ENCODE data around the gene DLGAP1. TPM values are rescaled to one million over a fixed set of nuclear protein-coding genes. Genes with fewer than 3 reads are reported as not detected.
"Not testable (repeated sequence)": the region's sequence is repeated elsewhere in the genome, so short reads cannot be mapped to it uniquely, and the experiment has no call there.

Gene DLGAP1
- total RNA-seq, 1 donor from 2014 or later: 18.5 TPM

DNA sequence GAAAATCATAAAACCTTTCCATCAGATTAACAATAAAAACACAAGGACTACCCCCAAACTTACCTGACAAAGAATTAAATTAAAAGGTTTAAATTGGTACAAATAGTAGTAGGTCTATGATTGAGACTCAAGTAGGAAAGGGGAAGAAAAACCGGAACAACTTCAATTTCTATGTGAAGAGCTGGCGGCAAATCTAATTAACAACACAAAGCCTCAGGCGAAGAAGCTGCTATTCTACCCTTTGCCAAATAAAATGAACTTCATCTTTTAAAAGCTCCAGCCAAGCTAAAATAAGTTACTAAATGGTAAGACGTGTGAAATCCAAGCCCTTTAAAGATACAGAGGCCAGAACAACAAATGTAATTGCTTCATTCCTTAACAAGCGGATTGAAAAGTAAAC, 146.5 kb downstream of the DLGAP1 start:
- H3K4me3 ChIP-seq: no peak overlapping the region
- no peaks in the 10 kb centered on the region for H3K27me3 Mint-ChIP-seq (ENCODE audit: insufficient read depth, low read depth)
- peaks cover 14% of the 10 kb centered on the region for H3K79me2 ChIP-seq (ENCODE audit: low read depth)
- no peak overlapping the region for H3K4me2 ChIP-seq
- DNase-seq (ENCODE audit: low spot score): no peak
- no peak overlapping the region for H3K9ac ChIP-seq
- TF ChIP-seq, protein P1, sequence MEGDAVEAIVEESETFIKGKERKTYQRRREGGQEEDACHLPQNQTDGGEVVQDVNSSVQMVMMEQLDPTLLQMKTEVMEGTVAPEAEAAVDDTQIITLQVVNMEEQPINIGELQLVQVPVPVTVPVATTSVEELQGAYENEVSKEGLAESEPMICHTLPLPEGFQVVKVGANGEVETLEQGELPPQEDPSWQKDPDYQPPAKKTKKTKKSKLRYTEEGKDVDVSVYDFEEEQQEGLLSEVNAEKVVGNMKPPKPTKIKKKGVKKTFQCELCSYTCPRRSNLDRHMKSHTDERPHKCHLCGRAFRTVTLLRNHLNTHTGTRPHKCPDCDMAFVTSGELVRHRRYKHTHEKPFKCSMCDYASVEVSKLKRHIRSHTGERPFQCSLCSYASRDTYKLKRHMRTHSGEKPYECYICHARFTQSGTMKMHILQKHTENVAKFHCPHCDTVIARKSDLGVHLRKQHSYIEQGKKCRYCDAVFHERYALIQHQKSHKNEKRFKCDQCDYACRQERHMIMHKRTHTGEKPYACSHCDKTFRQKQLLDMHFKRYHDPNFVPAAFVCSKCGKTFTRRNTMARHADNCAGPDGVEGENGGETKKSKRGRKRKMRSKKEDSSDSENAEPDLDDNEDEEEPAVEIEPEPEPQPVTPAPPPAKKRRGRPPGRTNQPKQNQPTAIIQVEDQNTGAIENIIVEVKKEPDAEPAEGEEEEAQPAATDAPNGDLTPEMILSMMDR (IDR thresholded peaks at IDR 0.05): no peak
- TF ChIP-seq EZH2 (IDR thresholded peaks at IDR 0.05) (no peak), EZH2phosphoT487 (IDR thresholded peaks at IDR 0.05) (no peak)
- no peaks in the 10 kb centered on the region for H3K36me3 ChIP-seq
- no peaks in the 10 kb centered on the region for H3K9me3 ChIP-seq (ENCODE audit: low read depth)
- no peaks in the 10 kb centered on the region for H3K27me3 ChIP-seq
- H3K4me1 ChIP-seq: peaks cover 16% of the 10 kb centered on the region
- no peak overlapping the region for H3K27ac Mint-ChIP-seq
- H4K20me1 ChIP-seq (ENCODE audit: low read depth): no peaks in the 10 kb centered on the region
- H3K4me3 Mint-ChIP-seq: no peak overlapping the region
- no peak overlapping the region for H3K27ac ChIP-seq
- H3K9me3 Mint-ChIP-seq: peaks cover 3% of the 10 kb centered on the region
- H2AFZ ChIP-seq (replicated peaks): no peak overlapping the region
- no peaks in the 10 kb centered on the region for H3K36me3 Mint-ChIP-seq
- peaks cover 19% of the 10 kb centered on the region for H3K4me1 Mint-ChIP-seq
- peaks cover 11% of the 10 kb centered on the region for H3F3A ChIP-seq (ENCODE audit: low read depth)

DNA sequence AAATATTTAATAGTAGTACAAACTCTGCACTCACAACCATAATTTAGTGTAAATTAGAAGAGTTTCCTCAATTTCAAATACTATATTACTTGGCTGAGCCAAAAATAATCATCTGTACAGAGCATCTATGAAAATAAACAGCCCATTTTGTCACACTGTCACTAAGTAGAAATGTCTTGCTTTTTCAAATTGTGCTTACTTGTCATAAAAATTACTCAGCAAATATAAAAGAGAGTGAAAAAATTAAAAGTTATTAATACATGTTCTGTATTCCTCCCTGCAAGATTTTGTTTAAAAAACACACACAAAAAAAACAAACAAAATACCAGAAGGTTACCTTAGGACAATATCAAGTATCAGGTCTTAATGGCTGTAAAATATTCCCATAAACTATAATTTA, 155.7 kb downstream of the DLGAP1 start:
- no peak overlapping the region for H3K27ac ChIP-seq

DNA sequence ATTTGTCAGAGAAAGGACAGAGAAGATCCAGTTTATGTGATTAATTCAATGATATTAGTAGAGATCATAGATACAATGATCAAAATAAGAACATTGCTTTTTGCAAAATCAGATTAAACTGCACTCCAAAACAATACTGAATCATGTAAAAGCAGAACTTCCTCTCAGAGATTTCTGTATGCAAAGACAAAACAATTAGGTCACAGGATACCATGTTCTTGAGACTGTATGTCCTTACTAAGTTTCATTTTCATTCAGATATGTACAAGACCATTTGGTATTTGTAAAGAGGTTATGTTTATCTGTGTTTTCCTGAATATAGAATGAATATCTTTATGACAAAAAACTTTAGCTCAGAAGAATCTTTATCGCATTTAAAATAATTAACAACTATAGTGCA, 161.8 kb downstream of the DLGAP1 start:
- Histone ChIP-seq H3K4me1 (no peaks in the 10 kb centered on the region), H3K9ac (no peak overlapping the region), H3K36me3 (no peaks in the 10 kb centered on the region), H3F3A (ENCODE audit: low read depth) (no peaks in the 10 kb centered on the region), H3K4me3 (no peak overlapping the region), H3K9me3 (ENCODE audit: low read depth) (no peaks in the 10 kb centered on the region), H3K4me2 (no peak overlapping the region), H3K27me3 (no peaks in the 10 kb centered on the region), H4K20me1 (ENCODE audit: low read depth) (no peaks in the 10 kb centered on the region), H3K79me2 (ENCODE audit: low read depth) (peaks cover 12% of the 10 kb centered on the region), H3K27ac (no peak overlapping the region), H2AFZ (replicated peaks) (no peak overlapping the region)
- Mint-ChIP-seq H3K27ac (no peak overlapping the region), H3K36me3 (peaks cover 3% of the 10 kb centered on the region), H3K4me1 (no peaks in the 10 kb centered on the region), H3K4me3 (no peak overlapping the region), H3K9me3 (no peaks in the 10 kb centered on the region), H3K27me3 (ENCODE audit: insufficient read depth, low read depth) (no peaks in the 10 kb centered on the region)
- no peak for DNase-seq (ENCODE audit: low spot score)
- no peak for TF ChIP-seq EZH2phosphoT487 (IDR thresholded peaks at IDR 0.05)
- no peak for TF ChIP-seq EZH2 (IDR thresholded peaks at IDR 0.05)

More for the DNA sequence above, 155.7 kb downstream of the DLGAP1 start:
- no peaks in the 10 kb centered on the region for H3K27me3 Mint-ChIP-seq (ENCODE audit: insufficient read depth, low read depth)
- Histone ChIP-seq H4K20me1 (ENCODE audit: low read depth) (no peaks in the 10 kb centered on the region), H3K4me3 (no peak overlapping the region), H3K4me2 (no peak overlapping the region), H3K9ac (no peak overlapping the region), H3K4me1 (no peaks in the 10 kb centered on the region), H3K79me2 (ENCODE audit: low read depth) (peaks cover 12% of the 10 kb centered on the region), H3K36me3 (no peaks in the 10 kb centered on the region), H3F3A (ENCODE audit: low read depth) (no peaks in the 10 kb centered on the region), H2AFZ (replicated peaks) (no peak overlapping the region), H3K27me3 (no peaks in the 10 kb centered on the region), H3K9me3 (ENCODE audit: low read depth) (no peaks in the 10 kb centered on the region)
- TF ChIP-seq, protein P1 (IDR thresholded peaks at IDR 0.05): no peak
- TF ChIP-seq EZH2phosphoT487 (IDR thresholded peaks at IDR 0.05): no peak
- TF ChIP-seq EZH2 (IDR thresholded peaks at IDR 0.05): no peak
- H3K4me3 Mint-ChIP-seq: no peak overlapping the region
- H3K27ac Mint-ChIP-seq: no peak overlapping the region
- no peaks in the 10 kb centered on the region for H3K9me3 Mint-ChIP-seq
- no peaks in the 10 kb centered on the region for H3K36me3 Mint-ChIP-seq
- no peak for DNase-seq (ENCODE audit: low spot score)
- no peaks in the 10 kb centered on the region for H3K4me1 Mint-ChIP-seq

DNA sequence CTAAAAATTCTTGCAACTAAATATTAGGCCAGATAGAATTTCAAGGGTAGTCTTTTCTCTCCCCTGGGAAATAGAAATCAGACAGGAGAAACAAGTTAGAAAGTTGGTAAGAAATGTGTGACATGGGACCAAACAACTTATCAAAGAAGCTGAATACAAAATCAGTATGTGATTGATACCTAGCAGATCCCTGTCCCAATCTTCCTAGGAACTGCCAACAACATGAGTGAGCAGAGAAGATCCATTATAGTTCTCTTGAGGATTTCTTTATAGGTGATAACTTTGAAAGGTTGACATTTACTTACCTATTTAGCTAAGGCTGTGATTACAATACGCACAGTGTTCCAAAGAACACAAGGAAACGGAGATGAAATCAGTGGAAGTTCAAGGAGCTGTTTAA, 162.4 kb downstream of the DLGAP1 start:
- no peaks in the 10 kb centered on the region for H3K4me1 ChIP-seq
- Mint-ChIP-seq H3K27me3 (ENCODE audit: insufficient read depth, low read depth) (no peaks in the 10 kb centered on the region), H3K4me1 (no peaks in the 10 kb centered on the region), H3K36me3 (peaks cover 3% of the 10 kb centered on the region), H3K9me3 (no peaks in the 10 kb centered on the region), H3K27ac (no peak overlapping the region), H3K4me3 (no peak overlapping the region)
- H3K4me3 ChIP-seq: no peak overlapping the region
- no peak overlapping the region for H3K27ac ChIP-seq
- no peak overlapping the region for H3K4me2 ChIP-seq
- no peak overlapping the region for H2AFZ ChIP-seq (replicated peaks)
- H4K20me1 ChIP-seq (ENCODE audit: low read depth): no peaks in the 10 kb centered on the region
- H3K27me3 ChIP-seq: no peaks in the 10 kb centered on the region
- H3K9ac ChIP-seq: no peak overlapping the region
- DNase-seq (ENCODE audit: low spot score): no peak
- TF ChIP-seq EZH2 (IDR thresholded peaks at IDR 0.05) (no peak), EZH2phosphoT487 (IDR thresholded peaks at IDR 0.05) (no peak)
- TF ChIP-seq, protein P1 (IDR thresholded peaks at IDR 0.05): no peak
- no peaks in the 10 kb centered on the region for H3K36me3 ChIP-seq
- no peaks in the 10 kb centered on the region for H3K9me3 ChIP-seq (ENCODE audit: low read depth)
- no peaks in the 10 kb centered on the region for H3F3A ChIP-seq (ENCODE audit: low read depth)
- H3K79me2 ChIP-seq (ENCODE audit: low read depth): peaks cover 9% of the 10 kb centered on the region

DNA sequence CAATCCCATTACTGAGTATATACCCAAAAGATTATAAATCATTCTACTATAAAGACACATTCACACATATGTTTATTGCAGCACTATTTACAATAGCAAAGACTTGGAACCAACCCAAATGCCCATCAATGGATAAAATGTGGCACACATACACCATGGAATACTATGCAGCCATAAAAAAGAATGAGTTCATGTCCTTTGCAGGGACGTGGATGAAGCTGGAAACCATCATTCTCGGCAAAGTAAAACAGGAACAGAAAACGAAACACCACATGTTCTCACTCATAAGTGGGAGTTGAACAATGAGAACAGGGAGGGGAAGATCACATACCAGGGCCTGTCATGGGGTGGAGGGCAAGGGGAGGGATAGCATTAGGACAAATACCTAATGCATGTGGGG, 167.8 kb downstream of the DLGAP1 start:
- H2AFZ ChIP-seq (replicated peaks): not testable (repeated sequence)

More for the DNA sequence above, 167.8 kb downstream of the DLGAP1 start:
- not testable (repeated sequence) for H4K20me1 ChIP-seq (ENCODE audit: low read depth); H3K4me3 Mint-ChIP-seq; H3K4me2 ChIP-seq; H3K4me3 ChIP-seq; H3K27ac Mint-ChIP-seq; H3K9me3 ChIP-seq (ENCODE audit: low read depth); H3F3A ChIP-seq (ENCODE audit: low read depth); H3K27ac ChIP-seq; DNase-seq (ENCODE audit: low spot score); H3K36me3 ChIP-seq; H3K27me3 Mint-ChIP-seq (ENCODE audit: insufficient read depth, low read depth); H3K9me3 Mint-ChIP-seq; H3K27me3 ChIP-seq; H3K36me3 Mint-ChIP-seq; H3K9ac ChIP-seq
- Histone ChIP-seq H3K79me2 (ENCODE audit: low read depth) (peaks cover 14% of the 10 kb centered on the region), H3K4me1 (peaks cover 27% of the 10 kb centered on the region)
- H3K4me1 Mint-ChIP-seq: peaks cover 14% of the 10 kb centered on the region
